DMS 273 (cell line): ENCODE data around the gene WDR70.
"Not testable (repeated sequence)": the region's sequence is repeated elsewhere in the genome, so short reads cannot be mapped to it uniquely, and the experiment has no call there.

Source experiments
- DNase-seq: peaks from one replicate; lab custom pipeline; 2025; ENCODE audit not compliant: unreplicated experiment; lab: John Stamatoyannopoulos, UW

WDR70 gene

DNA sequence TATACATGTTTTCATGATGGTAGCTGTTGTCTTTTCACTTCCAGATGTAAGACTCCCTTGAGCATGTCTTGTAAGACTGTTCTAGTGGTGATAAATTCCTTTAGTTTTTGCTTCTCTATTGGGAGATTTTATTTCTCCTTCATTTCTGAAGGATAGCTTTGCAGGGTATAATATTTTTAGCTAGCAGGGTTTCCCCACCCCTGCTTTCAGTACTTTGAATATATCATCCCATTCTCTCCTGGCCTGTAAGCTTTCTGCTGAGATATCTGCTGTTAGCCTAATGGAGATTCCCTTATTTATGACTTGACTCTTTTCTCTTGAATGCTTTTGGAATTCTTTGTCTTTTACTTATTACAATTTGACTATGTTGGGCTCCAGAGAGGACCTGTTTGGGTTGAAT, 249.8 kb downstream of the WDR70 start:
- DNase-seq = no peak

DNA sequence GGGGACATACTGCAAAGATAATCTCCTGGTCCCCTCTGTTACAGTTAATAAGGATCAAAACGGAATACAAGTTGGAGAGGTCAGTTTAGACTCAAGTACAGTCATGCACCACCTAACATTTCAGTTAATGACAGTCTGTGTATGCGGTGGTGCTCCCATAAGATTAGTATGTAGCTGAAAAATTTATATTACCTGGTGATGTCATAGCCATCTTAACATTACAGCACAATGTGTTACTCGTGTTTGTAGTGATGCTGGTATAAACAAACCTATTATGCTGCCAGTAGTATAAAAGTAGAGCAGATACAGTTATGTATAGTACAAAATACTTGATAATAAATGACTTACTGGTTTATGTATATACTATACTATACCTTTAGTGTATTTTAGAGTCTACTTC, 252.8 kb downstream of the WDR70 start:
- no peak for DNase-seq

- DNase-seq = peak; percentile 6
These were observed 258.2 kb downstream of the WDR70 start for GRCh38 chr5:37637165-37637845.

GRCh38 chr5:37638897-37639296, 259.8 kb downstream of the WDR70 start:
- no peak for DNase-seq

DNA sequence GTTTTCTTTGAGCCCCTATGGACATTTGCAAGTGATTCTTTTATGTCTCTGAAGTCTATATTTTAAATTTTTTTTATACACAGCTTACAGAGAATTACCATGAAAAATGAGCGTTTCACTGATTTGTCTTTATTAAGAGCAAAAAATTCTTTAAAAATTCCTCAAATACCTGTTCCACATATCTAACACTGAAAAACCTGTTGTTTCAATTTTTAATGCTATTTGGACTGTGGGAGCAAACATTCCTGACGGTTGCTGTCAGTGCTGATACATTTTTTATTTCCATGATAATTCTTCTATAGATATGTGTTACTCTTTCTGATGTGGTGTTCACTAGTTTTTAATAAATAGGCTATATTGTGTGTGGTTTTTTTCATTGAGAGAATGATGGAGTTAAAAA, 261.0 kb downstream of the WDR70 start:
- no peak for DNase-seq

DNA sequence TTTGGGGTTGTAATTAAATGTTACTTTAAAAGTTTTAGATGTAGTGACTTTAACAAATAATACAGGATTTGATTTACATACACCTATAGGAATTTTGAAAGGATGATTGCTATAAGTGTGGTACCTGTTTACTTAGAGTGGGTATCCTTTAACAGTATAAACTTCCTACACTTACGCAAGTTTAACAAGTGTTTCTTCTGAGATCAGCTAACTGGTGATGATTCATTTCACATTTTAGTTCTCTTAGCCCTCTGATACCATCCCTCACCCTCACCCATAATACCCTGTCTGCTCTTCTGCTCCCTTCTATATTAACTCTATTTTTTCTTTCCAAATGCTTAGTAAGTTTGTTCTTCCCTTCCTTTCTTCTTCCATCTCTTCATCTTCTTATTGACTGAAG, 262.8 kb downstream of the WDR70 start:
- no peak for DNase-seq

GRCh38 chr5:37645707-37646106, 266.6 kb downstream of the WDR70 start:
- no peak for DNase-seq

- DNase-seq = not testable (repeated sequence)
These were observed 275.4 kb downstream of the WDR70 start for GRCh38 chr5:37654566-37654965.

DNA sequence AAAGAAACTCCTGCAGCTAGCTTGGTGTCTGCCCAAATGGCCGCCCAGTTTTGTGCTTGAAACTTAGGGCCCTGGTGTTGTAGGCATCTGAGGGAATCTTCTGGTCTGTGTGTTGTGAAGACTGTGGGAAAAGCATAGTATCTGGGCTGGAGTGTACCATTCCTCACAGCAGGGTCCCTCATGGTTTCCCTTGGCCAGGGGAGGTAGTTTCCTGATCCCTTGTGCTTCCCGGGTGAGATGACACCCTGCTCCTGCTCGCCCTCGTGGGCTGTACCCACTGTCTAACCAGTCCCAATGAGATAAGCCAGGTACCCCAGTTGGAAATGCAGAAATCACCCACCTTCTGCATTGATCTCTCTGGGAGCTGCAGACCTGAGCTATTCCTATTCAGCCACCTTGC, 277.9 kb downstream of the WDR70 start:
- DNase-seq = no peak

DNA sequence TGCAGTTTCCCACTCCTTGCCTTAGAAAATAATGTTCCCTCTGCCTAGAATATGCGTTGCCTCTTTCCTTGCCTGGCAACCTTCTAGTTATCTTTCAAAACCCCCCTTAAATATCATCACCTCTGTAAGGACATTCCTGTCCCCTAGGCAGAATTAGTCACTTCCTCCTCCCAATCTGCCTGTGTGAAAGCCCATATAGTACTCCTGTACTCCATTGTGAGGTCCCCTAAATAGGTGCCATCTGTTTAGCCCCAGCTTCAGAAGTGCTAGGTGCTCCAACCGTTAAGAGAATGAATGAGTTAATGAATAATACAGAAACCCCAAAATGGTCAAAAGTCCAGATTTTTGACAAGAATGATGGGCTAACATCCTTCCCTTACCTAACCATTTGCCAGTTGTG, 279.3 kb downstream of the WDR70 start:
- no peak for DNase-seq

GRCh38 chr5:37660319-37660718, 281.2 kb downstream of the WDR70 start:
- no peak for DNase-seq

DNA sequence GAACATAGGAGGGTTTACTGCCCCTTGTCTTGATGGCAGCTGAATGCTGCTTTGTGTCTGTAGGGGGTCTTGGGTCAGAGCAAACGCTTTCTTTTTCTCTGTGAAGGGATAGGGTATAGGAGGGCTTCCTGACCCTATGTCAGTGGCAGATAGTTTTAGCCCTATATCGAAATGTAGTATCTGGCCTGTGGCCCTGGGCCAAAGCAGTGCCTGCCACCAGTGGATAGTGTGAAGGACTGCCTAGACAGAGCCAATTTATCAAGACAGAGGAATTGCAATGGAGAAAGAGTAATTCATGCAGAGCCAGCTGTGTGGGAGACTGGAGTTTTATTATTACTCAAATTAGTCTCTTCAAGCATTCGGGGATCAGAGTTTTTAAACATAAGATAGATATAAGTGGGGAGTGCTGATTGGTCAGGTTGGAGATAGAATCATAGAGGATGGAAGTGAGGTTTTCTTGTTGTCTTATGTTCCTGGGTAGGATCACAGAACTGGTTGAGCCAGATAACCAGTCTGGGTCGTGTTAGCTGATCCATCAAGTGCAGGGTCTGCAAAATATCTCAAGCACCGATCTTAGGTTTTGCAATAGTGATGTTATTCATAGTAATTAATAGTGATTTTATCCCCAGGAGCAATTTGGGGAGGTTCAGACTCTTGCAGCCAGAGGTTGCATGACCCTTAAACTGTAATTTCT, 282.3 kb downstream of the WDR70 start:
- DNase-seq = no peak

DNA sequence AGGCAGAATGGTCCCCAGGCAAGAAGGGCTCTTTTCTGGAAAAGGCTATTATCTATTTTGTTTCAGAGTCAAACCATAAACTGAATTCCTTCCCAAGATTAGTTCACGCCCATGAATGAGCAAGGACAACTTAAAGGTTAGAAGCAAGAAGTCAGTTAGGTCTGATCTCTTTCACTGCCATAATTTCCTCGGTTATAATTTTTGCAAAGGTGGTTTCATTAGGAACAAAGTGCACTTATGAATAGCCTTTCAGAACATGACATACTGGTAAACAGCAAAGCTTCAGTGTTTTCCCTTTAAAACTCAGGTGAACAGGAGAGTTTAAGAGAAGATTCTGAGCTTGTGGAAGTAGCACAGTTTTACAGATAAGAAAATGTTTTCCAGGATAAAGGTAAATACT, 282.8 kb downstream of the WDR70 start:
- DNase-seq = no peak

DNA sequence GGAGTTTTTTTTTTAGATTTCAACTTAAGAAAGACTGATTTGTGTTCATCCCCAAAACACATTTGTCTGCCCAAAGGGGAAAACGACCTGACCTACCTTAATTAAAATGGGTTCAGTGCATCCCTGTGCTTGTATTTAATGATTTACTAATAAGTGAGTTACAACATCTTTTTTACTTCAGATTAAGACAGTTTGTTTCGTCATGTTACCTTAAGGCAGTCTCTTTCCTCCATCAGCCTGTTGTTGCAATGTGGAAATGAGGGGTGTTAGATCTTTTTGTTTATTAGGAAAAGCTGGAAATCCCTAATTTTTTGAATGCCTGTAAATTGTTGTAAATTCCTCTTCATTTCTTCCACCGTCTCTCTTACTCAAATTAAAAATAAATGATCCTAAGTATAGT, 283.2 kb downstream of the WDR70 start:
- DNase-seq = no peak

DNA sequence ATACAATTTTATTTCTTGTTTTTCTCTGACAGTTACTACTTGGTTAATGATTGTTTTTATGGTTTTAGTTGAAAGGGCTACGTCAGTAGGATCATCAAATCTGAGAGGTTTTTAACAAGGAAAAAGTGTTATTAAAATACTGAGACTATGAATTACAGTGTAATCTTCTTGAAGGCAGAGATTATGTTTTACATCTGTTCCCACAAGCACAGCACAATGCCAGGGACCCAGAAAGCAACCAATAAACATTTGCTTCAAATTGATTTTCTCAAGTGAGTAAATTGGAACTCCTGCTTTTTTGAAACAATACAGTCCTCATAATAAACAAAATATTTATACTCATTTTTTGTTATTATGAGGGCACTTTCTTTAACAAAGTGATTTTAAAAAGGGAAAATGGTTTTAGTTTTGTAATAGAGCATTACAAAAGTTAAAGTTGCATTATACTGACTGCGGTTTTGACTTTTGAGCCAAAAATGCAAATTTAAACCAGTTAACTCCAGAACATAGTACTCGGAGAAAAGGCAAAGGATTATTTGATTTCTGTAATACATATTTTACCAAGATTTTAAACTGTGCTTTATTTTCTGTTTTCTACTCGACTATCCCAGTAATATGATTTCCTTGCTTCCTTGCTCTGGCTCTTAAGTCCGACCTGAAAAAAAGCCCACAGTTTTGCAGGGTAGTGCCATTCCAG, 283.8 kb downstream of the WDR70 start:
- no peak for DNase-seq

DNA sequence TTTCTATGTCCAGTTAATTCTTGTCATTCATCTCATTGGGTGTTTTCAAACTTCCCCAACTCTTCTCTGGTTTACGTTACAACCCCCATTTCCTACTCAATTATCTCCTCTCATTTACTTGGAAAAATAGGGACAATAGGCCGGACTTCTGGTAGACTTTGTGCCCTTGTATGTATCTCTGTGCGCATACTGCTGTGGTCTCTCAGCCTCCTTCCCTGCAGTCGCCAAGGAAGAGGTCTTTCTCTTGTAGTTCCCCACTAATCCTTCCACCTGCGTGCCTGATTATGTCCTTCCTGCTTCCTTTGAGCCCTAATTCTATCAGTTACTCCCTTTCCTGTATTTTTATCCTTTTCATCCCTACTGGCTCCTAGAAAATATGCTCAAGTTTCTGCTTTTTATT, 284.4 kb downstream of the WDR70 start:
- DNase-seq = no peak

DNA sequence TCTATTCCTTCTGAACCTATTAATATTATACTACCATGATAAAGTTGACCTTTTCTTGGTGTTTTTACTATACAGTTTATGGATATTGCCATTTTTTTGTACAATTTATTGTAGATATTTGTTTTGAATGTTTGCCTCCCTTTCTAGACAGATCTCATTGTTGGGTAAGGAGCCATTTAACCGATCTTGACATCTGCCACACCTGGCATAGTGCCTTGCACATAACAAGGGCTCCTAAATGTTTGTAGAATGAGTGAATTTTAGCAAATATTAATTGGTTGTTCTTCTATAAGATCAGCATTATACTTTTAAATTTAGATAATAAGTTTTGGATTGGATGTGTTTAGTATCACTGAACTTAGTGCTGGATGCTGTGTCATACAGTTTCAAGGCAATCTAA, 285.4 kb downstream of the WDR70 start:
- DNase-seq = peak; percentile 54

DNA sequence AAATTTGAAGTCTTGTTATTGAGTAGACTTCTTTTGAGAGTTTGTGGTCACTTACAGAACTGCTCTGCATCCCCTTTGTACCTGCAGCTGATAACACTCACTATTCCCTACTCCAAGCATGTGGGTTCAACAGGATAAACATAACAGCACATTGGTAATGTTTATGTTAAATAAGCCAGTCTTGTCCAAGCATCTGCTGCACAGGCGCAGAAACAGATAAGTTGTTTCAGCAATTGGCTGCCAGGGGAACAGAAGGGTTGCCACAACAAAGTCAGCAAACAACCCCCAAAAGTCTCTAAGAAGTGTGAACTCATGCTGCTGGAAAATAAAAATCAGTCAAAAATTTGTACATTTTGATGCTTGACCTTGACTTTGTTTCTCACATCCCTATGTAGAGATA, 286.2 kb downstream of the WDR70 start:
- DNase-seq = peak; percentile 53

GRCh38 chr5:37665889-37666288, 286.8 kb downstream of the WDR70 start:
- peak; percentile 96 for DNase-seq

GRCh38 chr5:37667430-37667829, 288.3 kb downstream of the WDR70 start:
- DNase-seq = no peak

DNA sequence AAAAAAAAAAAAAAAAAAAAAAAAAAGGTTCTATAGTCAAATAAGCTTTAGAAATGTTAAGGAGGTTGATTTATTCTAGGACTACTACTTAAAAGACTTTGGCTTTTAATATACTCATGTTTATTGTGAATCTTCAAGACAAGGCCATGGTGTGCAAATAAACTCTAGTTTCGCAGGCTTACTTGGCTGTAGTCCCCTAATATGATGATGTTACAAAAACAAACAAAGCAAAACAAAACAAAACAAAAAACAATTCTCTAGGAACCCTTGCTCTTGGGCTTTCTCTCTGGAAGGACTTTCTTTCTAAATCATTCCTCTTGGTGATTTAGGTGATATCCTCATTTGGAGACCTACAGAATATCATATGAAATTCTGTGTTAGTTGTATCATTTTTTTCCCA, 288.7 kb downstream of the WDR70 start:
- DNase-seq = no peak

DNA sequence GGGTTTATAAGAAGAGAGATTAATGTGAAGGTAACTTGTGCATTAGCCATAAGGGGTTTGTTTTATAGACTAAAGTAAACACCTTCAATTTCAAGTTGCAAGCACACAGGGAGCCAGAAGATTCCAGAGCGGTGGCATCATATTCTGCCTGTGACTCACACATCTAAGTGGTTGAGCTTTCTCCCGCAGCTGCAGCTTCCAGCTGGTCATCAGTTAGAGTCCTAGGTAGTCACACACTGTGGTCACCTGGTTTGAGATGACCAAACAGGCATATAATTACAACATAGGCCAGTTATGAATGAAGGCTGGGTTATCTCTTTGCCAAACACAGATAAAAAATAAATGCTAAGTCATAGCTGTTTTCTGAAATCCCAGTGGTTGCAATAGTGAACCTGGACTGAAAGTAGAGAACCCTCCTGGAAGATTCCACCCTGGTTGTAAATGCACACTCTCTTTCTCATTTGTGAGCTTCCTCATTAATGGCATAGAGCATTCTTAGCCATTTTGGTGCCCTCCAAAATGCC, 289.5 kb downstream of the WDR70 start:
- DNase-seq = peak; percentile 69
